SH-SY5Y (cell line): ENCODE results near the gene MYL9.

Source experiments
- GATA2 ChIP-seq: IDR thresholded peaks from 2 replicates; pipeline ENCODE4 v1.6.1; 2011; ENCODE audit warnings: mild to moderate bottlenecking, low read depth, low read length
- GATA3 ChIP-seq: IDR thresholded peaks from 2 replicates; pipeline ENCODE4 v1.6.1; 2011; ENCODE audit warnings: low read depth, mild to moderate bottlenecking, low read length, moderate library complexity

MYL9 gene

DNA sequence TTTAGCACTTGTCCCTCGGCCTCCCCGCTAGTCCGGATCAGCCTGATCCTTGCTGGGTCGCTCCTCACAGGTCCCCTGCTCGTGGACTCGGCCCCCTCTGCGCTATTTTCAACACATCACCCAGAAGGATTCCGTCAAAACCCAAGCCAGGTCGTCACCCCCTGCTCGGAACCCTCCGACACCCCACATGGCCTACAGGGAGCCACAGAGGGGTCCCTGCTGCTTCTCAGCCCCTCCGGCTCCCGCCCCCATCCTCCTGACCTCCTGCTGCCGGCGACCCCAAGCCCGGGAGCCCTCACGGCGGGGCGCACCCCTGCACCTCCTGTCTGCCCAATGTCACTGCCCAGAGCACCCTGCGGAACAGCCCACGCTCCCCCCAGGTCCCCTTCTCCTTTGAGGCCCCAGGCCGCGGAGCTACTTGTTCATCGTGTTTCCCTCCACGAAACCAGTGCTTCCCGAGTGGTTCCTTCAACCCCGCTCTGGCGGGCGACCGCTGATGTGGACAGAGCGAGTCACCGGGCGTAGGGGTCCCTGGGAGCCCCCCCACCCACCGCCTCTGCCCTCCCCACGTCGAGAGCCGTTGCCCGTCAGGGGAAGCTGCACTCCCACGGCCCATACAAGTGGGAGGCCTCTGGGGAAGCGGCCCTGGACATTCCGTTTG is 638 bp upstream of the MYL9 start:
- TF ChIP-seq GATA3 (no peak), GATA2 (no peak)

DNA sequence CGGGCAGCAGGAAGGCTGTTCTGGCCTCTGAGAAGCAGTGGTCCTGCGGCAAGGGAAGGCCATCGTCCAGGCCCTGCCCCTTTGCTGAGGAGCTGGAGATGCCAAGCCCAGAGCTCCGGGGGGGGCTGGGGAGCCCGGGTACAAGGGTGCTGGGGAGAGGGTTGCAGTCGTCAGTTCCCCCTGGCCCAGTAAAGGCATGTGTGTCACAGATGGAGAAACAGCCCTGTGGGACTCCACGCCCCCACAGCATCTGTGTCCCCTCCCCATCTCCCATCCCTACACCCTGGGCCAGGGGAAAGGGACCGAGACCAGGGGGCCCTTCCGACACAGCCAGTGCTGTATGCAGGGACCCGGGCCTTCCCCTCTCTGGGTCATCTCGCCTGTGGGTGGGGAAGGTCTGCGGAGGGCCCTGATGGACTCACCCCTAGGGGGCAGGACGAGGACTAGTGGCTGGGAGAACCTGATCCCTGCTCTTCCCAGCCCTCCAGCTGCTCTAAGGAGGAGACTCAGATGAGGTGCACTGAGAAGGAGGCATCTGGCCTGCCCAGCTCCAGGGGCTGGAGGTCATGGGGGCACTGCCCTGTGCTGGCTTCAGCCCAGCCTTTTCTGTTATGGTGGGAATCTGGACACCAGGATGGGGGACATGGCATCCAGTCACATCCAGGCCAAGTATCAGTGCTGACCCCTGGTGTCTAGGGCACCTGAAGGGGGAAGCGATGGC is 609 bp downstream of the MYL9 start:
- TF ChIP-seq GATA2 (no peak), GATA3 (no peak)

DNA sequence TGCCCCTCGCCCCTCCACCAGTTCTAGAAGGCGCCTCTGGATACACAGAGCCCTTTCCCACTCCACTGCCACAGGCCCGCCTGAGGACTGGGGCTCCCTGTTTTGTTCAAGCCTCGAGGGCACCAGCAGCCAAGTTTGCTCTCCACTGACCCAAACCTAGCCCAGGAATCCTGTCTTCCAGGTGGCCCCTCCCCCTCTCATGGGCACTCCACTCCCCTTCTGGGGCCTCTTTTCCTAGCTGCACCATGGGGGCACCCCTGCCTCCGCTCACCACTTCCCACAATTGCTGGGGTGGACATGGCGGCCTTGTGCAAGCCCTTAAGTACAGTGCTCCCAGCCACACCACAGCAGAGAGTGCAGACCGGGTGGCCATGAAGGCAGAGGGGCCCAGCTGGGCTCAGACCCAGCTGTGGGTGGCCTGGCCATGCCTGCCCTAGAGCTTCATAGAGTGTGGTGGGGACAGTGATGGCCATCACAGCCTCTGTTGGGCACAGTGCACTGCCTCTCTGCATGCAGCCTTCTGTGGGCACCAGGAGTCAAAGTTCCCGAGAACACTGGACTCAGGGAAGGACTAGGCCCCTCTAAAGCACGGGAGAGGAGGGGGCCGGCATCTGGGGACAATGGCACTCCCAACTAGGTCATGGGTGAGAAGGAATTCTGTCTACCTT is 1.3 kb downstream of the MYL9 start:
- TF ChIP-seq GATA3 (no peak), GATA2 (no peak)

DNA sequence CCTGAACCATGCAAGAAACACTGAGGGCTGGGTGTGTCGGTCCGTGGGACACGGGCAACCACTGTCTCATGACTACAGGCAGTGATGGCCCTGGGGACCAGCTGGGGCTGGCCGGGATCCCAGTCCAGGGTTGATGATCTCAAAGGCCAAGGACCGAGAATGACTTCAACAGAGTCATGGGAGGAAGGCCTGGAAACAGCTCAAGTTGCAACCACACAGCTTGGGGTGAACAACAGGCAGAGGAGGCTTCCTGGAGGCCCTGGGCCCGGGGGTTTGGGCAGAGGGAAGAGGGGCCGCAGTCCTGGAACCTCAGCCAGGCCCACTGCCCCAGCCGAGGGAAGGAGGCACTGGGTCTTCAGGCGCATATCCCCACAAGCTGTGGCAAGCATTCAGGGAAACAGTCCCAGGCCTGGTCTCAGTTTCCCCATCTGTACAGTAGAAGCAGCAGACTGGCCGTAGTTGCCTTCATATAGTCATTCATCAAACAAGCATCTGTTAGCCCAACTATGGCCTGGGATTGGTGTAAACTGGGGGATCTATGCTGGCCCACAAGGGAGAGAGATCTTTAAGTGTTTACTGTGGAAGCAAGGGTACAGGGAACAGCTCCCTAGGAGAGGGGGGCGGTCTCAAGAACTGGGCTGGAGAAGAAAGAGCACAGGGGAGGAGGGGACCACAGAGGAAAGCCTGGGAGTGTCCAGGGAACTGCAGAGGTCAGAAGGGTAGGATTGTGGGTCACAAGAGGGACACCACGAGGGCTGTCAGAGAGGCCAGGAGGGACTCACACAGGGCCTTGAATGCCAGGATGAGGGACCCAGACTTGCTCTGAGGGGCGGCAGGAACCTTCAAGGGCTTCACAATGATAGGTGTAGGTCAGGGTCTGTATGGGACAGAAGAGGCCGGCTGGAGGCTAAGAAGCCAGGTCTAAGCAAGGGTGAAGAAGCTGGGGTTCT is 2.1 kb downstream of the MYL9 start:
- TF ChIP-seq GATA2: no peak
- TF ChIP-seq GATA3: no peak

DNA sequence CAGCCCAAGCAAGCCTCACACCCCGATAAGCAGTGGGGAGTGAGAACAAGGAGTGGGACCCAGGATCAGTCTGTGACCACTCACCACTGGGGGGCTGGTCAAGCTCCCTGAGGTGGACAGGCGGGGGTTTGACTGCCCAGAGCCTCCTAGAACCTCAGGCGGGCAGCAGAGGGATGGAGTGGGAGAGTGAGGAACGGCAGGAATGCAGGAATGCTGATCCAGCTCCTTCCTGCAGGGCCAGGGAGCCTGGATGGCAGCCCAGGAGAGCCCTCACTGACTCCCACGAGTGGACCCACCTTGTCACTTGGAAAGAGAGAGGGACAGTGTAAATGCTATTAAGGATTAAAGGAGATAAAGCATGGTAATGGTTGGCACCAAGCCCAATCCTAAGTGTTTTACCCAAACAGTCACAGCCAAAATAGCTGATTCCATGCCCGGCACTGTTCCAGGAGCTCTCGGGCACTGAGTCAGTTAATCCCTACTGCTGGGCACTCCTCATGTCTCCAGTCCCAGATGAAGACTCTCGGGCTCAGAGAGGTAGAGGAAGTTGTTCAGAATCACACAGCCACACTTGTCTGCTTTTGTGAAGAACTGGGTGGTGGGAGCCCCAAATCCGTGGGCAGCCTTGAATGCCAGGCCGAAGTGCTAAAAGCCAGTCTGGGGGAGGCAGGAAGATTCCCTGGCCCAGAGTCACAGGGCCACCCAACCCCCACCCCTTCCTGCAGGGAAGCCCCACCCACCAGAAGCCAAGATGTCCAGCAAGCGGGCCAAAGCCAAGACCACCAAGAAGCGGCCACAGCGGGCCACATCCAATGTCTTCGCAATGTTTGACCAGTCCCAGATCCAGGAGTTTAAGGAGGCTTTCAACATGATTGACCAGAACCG is 3.1 kb downstream of the MYL9 start:
- TF ChIP-seq GATA2 (no peak), GATA3 (no peak)

DNA sequence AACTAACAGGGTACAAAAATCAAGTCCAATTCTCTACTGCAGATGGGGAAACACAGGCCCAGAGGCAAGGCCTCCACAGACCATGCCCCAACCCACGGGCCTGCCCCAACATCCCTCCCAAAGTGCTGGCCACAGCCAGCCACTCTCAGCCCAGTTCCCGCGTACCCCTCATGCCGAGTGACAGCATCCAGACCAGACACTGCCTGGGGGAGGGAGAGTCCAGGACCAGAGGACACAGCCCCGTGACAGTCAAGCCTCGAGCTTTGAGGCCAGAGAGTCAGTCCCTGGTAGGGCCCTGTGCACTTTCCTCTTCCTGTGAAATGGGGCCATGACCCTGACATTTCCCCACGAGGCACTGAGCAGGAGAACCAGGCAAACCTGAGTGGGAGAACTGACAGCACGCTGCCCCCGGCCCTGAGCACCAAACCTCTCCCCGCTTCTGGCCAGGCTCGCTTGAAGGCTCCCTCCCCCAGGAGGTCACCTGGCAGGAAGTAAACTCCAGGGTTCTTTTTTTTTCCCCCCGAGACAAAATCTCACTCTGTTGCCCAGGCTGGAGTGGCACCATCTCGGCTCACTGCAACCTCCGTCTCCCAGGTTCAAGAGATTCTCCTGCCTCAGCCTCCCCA is 4.9 kb downstream of the MYL9 start:
- TF ChIP-seq GATA3 (no peak), GATA2 (no peak)

DNA sequence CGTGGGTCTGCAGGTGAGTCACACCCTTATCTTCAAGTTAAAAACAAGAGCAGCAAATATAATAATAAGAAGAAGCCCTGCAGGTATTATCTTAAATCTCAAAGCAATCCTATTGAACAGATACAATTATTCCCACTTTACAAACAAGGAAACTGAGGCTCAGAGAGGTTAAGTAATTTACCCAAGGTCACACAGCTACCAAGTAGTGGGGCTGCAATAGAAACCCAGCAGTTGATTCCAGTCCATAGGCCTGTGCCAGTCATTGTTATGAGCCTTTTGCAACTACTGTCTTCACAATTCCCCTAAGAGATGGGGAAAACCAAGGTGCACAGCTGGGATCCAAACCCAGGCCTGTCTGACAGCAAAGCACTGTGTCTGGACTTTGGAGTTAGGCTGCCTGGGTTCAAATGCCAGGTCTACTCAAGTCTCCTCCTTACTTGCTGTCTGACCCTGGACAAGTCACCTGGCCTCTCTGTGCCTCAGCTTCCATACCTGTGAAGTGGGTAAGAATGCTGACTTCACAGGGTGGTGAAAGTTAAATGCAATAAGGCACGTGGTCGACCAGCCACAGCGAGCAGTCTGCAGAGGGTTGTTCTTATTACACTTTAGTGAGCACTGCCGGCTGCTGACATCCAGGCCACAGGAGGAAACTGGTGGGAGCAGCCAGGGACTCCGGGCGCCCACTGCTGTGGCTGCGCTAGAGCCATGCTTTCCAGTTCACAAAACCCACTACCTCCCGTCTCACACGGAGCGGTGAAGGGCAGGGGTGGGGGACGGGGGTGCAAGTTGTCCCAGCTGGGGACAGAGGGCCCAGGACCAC is 6.1 kb downstream of the MYL9 start:
- TF ChIP-seq GATA3: no peak
- no peak for TF ChIP-seq GATA2

DNA sequence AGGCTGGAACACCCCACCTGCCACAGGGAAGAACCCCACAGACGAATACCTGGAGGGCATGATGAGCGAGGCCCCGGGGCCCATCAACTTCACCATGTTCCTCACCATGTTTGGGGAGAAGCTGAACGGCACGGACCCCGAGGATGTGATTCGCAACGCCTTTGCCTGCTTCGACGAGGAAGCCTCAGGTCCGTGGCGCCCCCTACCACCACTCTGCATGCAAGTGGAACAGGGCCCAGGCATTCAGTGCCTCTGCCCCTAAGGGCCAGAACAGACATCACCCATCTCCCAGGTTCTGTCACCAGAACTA is 6.6 kb downstream of the MYL9 start:
- TF ChIP-seq GATA3 (no peak), GATA2 (no peak)

DNA sequence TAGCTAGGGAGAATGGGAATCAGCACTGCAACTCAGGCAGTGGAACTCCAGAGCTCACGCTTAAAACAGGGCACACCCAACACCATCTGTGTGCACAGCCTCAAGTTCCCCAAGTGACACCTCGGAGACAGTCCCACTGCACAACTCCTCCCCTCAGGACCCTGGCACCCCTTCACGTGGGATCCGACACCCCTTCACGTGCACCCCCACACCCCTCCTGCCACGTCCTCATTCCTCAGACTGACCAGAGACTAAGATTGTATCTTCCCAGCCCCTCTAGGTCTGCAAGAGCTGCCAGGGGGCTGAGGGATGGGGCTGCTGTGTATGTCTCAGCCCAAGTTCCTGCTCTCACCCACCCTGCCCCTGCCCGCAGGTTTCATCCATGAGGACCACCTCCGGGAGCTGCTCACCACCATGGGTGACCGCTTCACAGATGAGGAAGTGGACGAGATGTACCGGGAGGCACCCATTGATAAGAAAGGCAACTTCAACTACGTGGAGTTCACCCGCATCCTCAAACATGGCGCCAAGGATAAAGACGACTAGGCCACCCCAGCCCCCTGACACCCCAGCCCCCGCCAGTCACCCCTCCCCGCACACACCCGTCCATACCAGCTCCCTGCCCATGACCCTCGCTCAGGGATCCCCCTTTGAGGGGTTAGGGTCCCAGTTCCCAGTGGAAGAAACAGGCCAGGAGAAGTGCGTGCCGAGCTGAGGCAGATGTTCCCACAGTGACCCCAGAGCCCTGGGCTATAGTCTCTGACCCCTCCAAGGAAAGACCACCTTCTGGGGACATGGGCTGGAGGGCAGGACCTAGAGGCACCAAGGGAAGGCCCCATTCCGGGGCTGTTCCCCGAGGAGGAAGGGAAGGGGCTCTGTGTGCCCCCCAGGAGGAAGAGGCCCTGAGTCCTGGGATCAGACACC is 7.6 kb downstream of the MYL9 start:
- TF ChIP-seq GATA2 (no peak), GATA3 (no peak)

DNA sequence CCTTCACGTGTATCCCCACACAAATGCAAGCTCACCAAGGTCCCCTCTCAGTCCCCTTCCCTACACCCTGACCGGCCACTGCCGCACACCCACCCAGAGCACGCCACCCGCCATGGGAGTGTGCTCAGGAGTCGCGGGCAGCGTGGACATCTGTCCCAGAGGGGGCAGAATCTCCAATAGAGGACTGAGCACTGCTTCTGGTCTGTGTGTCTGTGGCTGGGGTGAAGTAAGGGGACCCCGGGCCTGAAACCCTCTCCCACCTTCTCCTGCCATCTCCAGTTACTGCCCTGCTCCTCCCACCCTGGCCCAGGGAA is 8.3 kb downstream of the MYL9 start:
- TF ChIP-seq GATA2: no peak
- TF ChIP-seq GATA3: no peak

DNA sequence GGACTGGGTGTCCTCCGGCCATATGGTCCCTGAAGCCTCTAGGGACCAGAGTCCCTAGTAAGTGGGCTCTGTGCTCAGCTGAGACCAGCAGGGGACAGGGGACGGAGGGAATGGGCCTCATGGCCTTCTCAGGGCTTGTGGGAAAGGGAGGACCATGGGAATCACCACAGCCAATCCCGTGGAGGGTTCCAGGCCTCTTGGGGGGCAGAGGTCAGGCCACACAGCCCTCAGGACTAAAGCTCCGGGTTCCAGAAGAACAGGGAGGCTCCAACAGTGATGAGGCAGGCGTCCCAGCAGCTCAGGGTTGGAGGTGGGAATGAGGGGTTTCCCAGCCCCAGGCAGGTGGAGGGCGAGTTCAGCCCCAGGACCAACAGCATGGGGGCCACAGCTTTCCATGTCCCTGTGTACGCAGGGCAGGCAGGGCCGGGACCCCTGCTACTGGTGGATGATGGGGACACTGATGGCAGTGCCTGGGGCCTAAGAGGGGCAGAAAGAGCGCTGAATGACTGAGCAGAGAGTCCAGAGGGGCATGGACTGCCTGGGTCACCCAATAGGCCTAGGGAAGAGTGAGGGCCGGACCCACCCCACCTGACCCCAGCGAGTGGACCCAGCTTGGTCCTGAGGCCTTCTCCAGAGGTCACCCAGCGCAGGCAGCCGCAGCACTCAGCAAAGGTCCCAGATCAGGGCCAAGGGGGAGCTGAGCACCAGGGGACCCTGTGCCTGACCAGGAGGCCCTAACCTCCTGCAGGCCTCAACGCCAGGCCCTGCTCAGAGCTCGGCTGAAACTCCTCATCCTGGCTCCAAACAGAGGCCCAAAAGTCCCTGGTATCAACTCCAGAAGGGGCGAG is 8.8 kb downstream of the MYL9 start:
- no peak for TF ChIP-seq GATA3
- no peak for TF ChIP-seq GATA2
